B cell (primary cell): ENCODE results near the gene DYRK1A. TPM values are rescaled to one million over a fixed set of nuclear protein-coding genes. Genes with fewer than 3 reads are reported as not detected.

Source experiments
- ATAC-seq: fragments of 200-7000 bp; cut with Tn5 transposase; one replicate; pipeline ENCODE4 v1.10.0; 2021; ENCODE audit warnings: low read depth, mild to moderate bottlenecking, moderate number of reproducible peaks, moderate library complexity
- CTCF ChIA-PET: fragments of 350-600 bp; sonication (Branson Sonifier 250); formaldehyde crosslinking; loops from one replicate; lab custom pipeline; 2021; ENCODE audit warnings: antibody characterized with exemption, inconsistent platforms; lab: Charles Lee
- POLR2A ChIA-PET: fragments of 350-600 bp; sonication (Branson Sonifier 250); formaldehyde crosslinking; loops from one replicate; lab custom pipeline; 2021; ENCODE audit warnings: antibody characterized with exemption; lab: Charles Lee
- DNase-seq: peaks from one replicate; pipeline ENCODE4 v3.0.0; 2013
- H2AFZ ChIP-seq: 2 replicates; pipeline ENCODE4 v1.6.1; 2012; ENCODE audit warnings: mild to moderate bottlenecking, low read depth, low read length; ENCODE audit not compliant: insufficient read depth, poor library complexity, severe bottlenecking
- H3K27ac ChIP-seq, 2 donors: 1 replicate in 1 of 2; 2 replicates in 1 of 2; pipeline ENCODE4 v1.5.1; 2012 to 2013; ENCODE audit warnings: low read length in 2 of 2, mild to moderate bottlenecking in 2 of 2, moderate library complexity in 1 of 2
- H3K27me3 ChIP-seq, 4 experiments: fragments of 200-600 bp in 1 of 4; sonication (generic) in 1 of 4; replicated peaks in 1 of 4; 1 replicate in 2 of 4; 2 replicates in 2 of 4; pipeline versions ENCODE4 v1.6.1 to v1.7.0; 2013 to 2016; ENCODE audit warnings: low read length in 3 of 4, mild to moderate bottlenecking in 2 of 4, mixed read lengths in 1 of 4, moderate library complexity in 1 of 4; ENCODE audit not compliant: insufficient read depth in 4 of 4, control insufficient read depth in 3 of 4; ENCODE audit errors: control extremely low read depth in 1 of 4
- H3K36me3 ChIP-seq, 2 experiments: replicated peaks in 1 of 2; 1 replicate in 1 of 2; 2 replicates in 1 of 2; pipeline versions ENCODE4 v1.6.1 to v1.7.1; 2013; ENCODE audit warnings: low read length in 1 of 2; ENCODE audit not compliant: insufficient read depth in 2 of 2, control insufficient read depth in 1 of 2; ENCODE audit errors: control extremely low read depth in 1 of 2, extremely low read depth in 1 of 2
- H3K4me1 ChIP-seq, 2 donors: fragments of 200-600 bp in 1 of 2; sonication (generic) in 1 of 2; 1 replicate in 1 of 2; 2 replicates in 1 of 2; pipeline versions ENCODE4 v1.5.1 to v1.6.1; 2013 to 2017; ENCODE audit warnings: low read length in 2 of 2; ENCODE audit not compliant: control insufficient read depth in 2 of 2, insufficient read depth in 2 of 2
- H3K4me2 ChIP-seq: replicated peaks from 2 replicates; pipeline ENCODE3; 2012; ENCODE audit warnings: mild to moderate bottlenecking, low read depth, low read length; ENCODE audit not compliant: poor library complexity, severe bottlenecking
- H3K4me3 ChIP-seq, 5 experiments: fragments of 200-600 bp in 1 of 5; sonication (generic) in 1 of 5; 1 replicate in 3 of 5; 2 replicates in 2 of 5; pipeline versions ENCODE4 v1.5.1 to v1.7.0; 2011 to 2016; ENCODE audit warnings: low read length in 4 of 5, mild to moderate bottlenecking in 4 of 5, low read depth in 2 of 5, control low read depth in 1 of 5, moderate library complexity in 1 of 5; ENCODE audit not compliant: insufficient read depth in 1 of 5; ENCODE audit errors: control extremely low read depth in 1 of 5, extremely low read depth in 1 of 5
- H3K79me2 ChIP-seq: fragments of 200-600 bp; sonication (generic); one replicate; pipeline ENCODE4 v1.6.0; 2016; ENCODE audit warnings: low read length; ENCODE audit not compliant: control insufficient read depth, insufficient read depth
- H3K9ac ChIP-seq: fragments of 200-600 bp; sonication (generic); 2 replicates; pipeline ENCODE4 v1.6.1; 2017; ENCODE audit warnings: mild to moderate bottlenecking, low read length, moderate library complexity
- H3K9me3 ChIP-seq, 3 donors: one replicate each; pipeline versions ENCODE4 v1.6.1 to v1.7.1; 2013; ENCODE audit warnings: low read length in 2 of 3; ENCODE audit not compliant: control insufficient read depth in 2 of 3, insufficient read depth in 1 of 3; ENCODE audit errors: control extremely low read depth in 1 of 3
- H4K20me1 ChIP-seq: 2 replicates; pipeline ENCODE4 v1.6.0; 2012; ENCODE audit warnings: mild to moderate bottlenecking, low read length; ENCODE audit not compliant: insufficient read depth, control insufficient read depth, poor library complexity, severe bottlenecking
- H3K27ac Mint-ChIP-seq: one replicate; pipeline ENCODE4 v1.8.0; 2021; ENCODE audit warnings: mixed read lengths
- H3K27me3 Mint-ChIP-seq: one replicate; pipeline ENCODE4 v1.8.0; 2021; ENCODE audit warnings: mixed read lengths
- H3K4me1 Mint-ChIP-seq: one replicate; pipeline ENCODE4 v1.8.0; 2021; ENCODE audit warnings: mixed read lengths
- H3K4me3 Mint-ChIP-seq: one replicate; pipeline ENCODE4 v1.8.0; 2021; ENCODE audit warnings: mixed read lengths
- H3K9me3 Mint-ChIP-seq: one replicate; pipeline ENCODE4 v1.8.0; 2022; ENCODE audit warnings: mixed read lengths; ENCODE audit not compliant: insufficient read depth
- CTCF ChIP-seq: fragments of 200-600 bp; IDR thresholded peaks from one replicate; pipeline ENCODE4 v1.8.0; 2022; ENCODE audit warnings: antibody characterized with exemption, mild to moderate bottlenecking
- EZH2 ChIP-seq: IDR thresholded peaks from 2 replicates; pipeline ENCODE4 v1.6.1; 2012; ENCODE audit warnings: borderline replicate concordance, low read depth, mild to moderate bottlenecking, moderate library complexity, low read length; ENCODE audit not compliant: insufficient read depth, poor library complexity, severe bottlenecking
- WGBS: methylation state at CpG from one replicate; pipeline ENCODE4 v1.1.5; 2013; ENCODE audit warnings: missing lambda C conversion rate; ENCODE audit not compliant: insufficient coverage; 5-methylcytosine and 5-hydroxymethylcytosine counted together
- intact Hi-C: fragments of 100-400 bp; cut with micrococcal nuclease; formaldehyde crosslinking; loops from one replicate; pipeline ENCODE4 v1.10.0; 2022
- polyA plus RNA-seq: library from polyadenylated mRNA; depleted of rRNA; stranded (reverse); fragments of >200 nt; gene quantifications from 2 replicates; pipeline ENCODE4 v1.2.3, GENCODE V29; 2012
- total RNA-seq, 2 donors: library from RNA; stranded (reverse); fragments of 120-200 nt in 1 of 2; gene quantifications; 1 replicate in 1 of 2; 2 replicates in 1 of 2; pipeline versions ENCODE4 v1.2.3 to v1.2.4, GENCODE V29; 2013 to 2022

The DYRK1A gene
- total and polyA plus RNA-seq, 2 donors (not counting 1 experiment from before 2014, with no cell fraction given), result 46.6 to 147 TPM

GRCh38 chr21:37412603-37413360, 46.2 kb downstream of the DYRK1A start:
- Mint-ChIP-seq H3K4me3 (peak overlapping the region; percentile 26), H3K27ac (peak overlapping the region; percentile 2), H3K27me3 (no peaks in the 10 kb centered on the region), H3K4me1 (peaks cover 81% of the 10 kb centered on the region), H3K9me3 (no peaks in the 10 kb centered on the region)
- intact Hi-C loops, result no loop called here
- no peak for DNase-seq
- Histone ChIP-seq H4K20me1 (peaks cover 77% of the 10 kb centered on the region), H3K9me3 (no peaks in the 10 kb centered on the region), H3K4me1 (peaks cover 42 to 69% of the 10 kb centered on the region in 2 donors), H3K79me2 (peaks cover 98% of the 10 kb centered on the region), H3K27ac (peak overlapping the region in 1 of 2 donors; percentile 51), H3K36me3 (peaks cover 0 to 3% of the 10 kb centered on the region in 2 experiments), H3K4me3 (no peak overlapping the region), H3K27me3 (no peaks in the 10 kb centered on the region), H2AFZ (no peak overlapping the region), H3K9ac (peak overlapping the region; percentile 6), H3K4me2 (peak overlapping the region; percentile 29)
- CTCF ChIA-PET, result no interaction called here
- TF ChIP-seq CTCF (no peak), EZH2 (no peak)
- POLR2A ChIA-PET, result no interaction called here
- no peak for ATAC-seq
- 88% methylated on average over 3 of the region's 4 CpGs for WGBS
